ENCODE results near the gene GAB2.
A peak's percentile ranks its signal among the peaks of the same experiment; 100 is the strongest.
"Not testable (repeated sequence)": the region's sequence is repeated elsewhere in the genome, so short reads cannot be mapped to it uniquely, and the experiment has no call there.

The GAB2 gene

GRCh38 chr11:78304201-78304600 is 113.4 kb downstream of the GAB2 start:
- no peak for DNase-seq

GRCh38 chr11:78300108-78300839 is 117.3 kb downstream of the GAB2 start:
- no peak for DNase-seq

DNA sequence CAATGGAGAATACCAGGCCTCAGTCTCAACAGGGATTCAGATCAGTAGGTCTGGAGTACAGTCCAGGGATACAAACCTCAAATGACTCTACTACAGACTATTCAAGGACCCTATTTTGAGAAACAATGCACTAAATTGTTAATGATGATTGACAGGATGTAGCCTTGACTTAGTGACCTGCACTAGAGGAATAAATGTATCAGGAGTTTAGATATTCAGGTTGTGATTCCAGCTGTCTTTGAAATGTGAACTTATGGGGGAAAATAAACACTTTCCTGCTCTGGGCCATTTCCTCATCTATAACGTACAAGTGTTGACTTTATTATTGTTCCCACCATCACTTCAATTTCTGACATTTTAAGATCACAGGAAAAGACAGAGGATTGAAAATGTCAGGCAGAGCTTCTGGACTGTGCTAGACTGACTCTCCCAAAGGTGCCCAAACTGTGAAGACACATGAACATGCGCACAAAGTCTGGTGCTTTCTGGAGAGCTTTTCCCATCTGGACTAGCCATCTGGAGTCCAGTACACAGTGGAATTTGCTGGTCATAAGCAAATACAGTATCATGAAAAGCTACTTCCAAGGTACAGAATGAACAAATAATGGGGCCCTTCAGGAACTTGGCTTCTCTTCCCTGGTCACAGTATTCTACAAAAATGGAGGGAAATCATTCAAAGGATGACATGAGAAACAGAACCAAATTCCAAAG is 118.5 kb downstream of the GAB2 start:
- DNase-seq = peak; percentile 61

- no peak for DNase-seq
These were observed 119.3 kb downstream of the GAB2 start for GRCh38 chr11:78298291-78298771.

GRCh38 chr11:78295991-78296930 is 121.4 kb downstream of the GAB2 start:
- DNase-seq = peak; percentile 95

- peak; percentile 44 for DNase-seq
These were observed 122.3 kb downstream of the GAB2 start for GRCh38 chr11:78295347-78295746.

DNA sequence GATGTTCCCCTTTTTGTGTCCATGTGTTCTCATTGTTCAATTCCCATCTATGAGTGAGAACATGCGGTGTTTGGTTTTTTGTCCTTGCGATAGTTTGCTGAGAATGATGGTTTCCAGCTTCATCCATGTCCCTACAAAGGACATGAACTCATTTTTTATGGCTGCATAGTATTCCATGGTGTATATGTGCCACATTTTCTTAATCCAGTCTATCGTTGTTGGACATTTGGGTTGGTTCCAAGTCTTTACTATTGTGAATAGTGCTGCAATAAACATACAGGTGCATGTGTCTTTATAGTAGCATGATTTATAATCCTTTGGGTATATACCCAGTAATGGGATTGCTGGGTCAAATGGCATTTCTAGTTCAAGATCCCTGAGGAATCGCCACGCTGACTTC is 123.5 kb downstream of the GAB2 start:
- not testable (repeated sequence) for DNase-seq

- DNase-seq = no peak
These were observed 124.1 kb downstream of the GAB2 start for GRCh38 chr11:78293536-78293935.

- peak; percentile 31 for DNase-seq
These were observed 125.4 kb downstream of the GAB2 start for GRCh38 chr11:78292109-78292803.

GRCh38 chr11:78291503-78292108 is 126.0 kb downstream of the GAB2 start:
- DNase-seq = no peak

DNA sequence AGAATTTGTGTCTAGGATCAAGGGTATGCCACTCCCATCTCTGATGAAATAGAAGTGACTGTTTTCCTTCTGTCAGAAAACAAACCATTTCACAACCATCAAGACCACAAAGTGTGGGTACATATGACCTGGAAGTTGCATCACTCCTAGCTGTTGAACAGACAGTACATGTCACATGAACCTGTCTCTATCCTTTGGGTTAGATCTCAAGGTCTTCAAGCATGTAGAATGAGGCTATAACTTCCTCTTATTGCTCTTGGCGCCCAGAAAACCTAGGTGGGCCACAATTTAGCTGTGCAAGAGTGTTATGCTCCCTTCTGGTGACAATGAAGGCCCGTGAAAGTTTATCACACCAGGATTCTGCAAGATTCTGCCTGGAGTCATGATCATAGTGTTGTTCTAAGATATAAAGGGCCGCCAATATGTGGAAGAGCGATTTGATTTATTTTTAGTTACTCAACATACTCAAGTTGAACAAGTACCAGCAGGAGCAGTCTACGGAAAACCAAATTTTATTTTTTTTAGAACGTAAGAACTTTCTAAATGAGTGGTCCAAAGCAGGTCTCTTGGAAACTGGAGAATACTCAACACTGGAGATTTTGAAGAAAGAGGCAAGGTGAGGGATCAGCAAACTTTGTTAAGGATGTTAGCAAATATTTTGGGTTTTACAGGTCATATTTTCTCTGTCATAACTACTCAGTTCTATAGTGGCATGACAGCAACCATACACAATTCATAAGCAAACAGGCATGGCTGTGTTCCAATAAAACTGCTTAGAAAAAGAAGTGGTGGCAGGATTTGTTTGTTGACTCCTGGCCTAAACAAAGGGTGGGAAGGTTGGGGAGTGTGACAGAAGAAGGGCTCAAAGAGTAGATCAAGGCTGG is 127.1 kb downstream of the GAB2 start:
- DNase-seq = peak; percentile 32

DNA sequence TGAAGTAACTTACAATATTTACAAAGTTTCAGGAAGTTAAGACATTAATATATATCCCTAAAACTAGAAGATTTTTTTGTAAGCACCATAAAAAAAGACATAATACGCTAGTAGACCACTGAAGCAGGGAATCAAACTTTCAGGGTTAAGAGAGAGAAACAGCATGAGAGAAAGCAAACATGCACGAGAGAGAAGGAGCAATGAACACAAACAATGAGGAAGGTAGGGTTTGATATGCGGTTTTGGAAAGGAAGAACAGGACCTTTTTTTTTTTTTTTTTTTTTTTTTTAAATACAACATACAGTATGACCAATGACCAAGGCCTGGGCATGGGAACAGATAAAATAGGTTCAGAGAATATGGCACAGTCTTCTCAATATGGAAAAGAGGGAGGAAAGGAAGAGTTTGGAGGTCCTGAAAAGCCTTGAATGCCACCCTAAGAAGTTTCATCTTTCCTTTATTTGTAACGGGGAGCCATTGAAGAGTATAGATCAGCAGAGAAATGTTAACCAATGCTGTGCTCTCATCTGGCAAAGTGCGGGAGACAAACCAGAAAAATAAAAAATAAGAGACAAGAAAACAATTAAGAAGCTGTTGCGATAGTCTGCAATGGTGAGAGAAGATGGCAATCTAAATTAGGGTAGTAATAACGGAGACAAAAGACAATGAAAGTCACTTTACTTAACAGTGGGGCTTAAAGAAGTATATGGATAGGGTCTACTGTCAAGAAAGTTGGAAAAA is 127.9 kb downstream of the GAB2 start:
- DNase-seq = no peak

DNA sequence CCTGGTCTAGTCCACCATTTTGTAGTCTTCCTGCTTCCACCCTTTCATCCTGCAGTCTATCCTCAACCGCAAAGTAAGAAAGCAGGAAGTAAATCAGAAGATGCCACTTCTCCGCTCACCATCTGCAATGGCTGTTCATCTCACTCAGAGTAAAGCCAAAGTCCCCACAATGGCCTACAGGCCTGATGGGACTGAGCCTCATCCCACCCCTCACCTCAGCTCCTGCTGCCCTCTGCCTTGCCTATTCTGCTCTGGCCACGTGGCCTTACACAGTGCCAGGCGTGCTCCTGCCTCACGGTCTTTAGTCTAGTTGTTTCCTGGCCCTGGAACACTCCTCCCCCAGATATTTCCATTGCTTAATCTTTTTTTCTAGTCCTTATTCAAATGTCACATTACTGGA is 133.4 kb downstream of the GAB2 start:
- DNase-seq = no peak

DNA sequence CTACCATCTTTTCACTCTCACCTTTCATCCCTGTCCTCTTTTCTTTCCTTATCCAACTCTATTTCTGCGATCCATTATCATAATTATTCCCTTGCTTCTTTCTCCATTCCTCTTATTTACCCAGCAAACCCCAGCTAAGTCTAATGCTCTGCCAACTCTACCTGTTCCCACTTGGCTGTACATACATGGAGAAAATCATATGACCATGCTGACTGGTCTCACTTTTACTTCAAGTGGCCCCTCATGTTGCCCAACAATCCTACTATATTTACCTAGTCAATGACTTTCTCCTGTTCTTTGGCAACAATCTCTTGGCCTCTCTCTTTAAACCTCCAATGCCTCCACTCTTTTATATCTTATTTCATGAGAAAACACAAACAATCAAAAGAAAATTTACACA is 134.8 kb downstream of the GAB2 start:
- DNase-seq = no peak

DNA sequence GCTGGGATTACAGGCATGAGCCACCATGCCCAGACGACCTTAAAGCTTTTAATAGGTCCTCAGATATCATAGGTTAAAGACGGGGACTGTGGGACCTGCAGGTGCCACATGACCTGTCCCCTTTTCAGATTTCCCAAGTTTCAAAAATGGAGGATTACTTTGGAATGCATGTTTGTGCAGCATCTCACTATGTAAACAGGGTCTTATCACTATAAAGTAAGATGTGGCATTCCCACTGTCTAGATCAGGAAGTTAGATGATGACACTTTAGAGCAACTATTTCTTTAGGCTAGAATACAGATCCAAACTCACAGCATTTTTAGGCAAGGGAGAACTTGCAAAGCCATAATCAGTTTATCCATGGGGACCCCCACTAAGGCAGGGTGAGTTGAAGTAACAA is 136.1 kb downstream of the GAB2 start:
- no peak for DNase-seq

DNA sequence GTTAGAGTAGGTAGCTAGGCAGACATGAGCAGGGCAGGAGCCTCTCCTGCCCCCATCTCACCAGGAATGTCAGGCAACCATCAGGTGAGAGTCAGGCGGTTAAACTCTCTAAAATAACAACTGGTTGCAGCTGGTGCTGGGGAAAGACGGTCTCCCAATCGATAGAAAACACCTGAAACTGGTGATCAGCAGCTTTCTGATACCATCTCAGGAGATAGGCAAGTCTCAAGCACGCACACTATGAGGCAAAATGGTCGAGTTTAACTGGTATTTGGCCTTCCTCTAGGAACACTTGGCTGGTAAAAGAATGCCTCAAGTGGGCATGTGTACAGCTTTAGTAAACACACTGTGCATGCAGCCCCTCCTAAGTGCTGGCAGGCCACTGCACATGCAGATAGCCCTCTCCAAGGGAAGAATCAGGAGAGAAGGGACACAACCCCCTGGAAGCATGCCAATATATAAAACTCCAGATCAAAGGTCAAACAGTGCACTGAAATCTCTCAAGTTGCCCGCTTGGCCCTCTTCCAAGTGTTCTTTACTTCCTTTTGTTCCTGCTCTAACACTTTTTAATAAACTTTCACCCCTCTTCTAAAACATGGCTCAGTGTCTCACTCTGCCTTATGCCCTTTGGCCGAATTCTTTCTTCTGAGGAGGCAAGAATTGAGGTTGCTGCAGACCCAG is 140.2 kb downstream of the GAB2 start:
- DNase-seq = peak; percentile 80

DNA sequence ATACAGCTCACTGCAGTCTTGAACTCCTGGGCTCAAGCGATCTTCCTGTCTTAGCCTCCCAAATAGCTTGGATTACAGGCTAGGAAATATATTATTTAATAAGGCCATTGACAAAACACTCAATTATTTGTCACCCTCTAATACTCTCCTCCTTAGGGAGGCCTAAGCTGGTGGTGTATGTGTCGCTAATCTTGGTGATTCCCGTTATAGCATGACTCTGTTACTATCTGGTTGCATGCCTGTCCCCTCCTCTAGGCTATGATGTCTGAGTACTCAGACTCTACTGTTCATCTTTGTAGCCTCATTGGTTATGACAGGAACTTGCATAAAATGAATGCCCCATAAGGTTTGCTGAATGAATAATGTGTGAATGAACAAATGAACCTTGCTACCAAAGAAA is 141.3 kb downstream of the GAB2 start:
- DNase-seq = no peak

GRCh38 chr11:78274739-78275138 is 142.9 kb downstream of the GAB2 start:
- DNase-seq = no peak

DNA sequence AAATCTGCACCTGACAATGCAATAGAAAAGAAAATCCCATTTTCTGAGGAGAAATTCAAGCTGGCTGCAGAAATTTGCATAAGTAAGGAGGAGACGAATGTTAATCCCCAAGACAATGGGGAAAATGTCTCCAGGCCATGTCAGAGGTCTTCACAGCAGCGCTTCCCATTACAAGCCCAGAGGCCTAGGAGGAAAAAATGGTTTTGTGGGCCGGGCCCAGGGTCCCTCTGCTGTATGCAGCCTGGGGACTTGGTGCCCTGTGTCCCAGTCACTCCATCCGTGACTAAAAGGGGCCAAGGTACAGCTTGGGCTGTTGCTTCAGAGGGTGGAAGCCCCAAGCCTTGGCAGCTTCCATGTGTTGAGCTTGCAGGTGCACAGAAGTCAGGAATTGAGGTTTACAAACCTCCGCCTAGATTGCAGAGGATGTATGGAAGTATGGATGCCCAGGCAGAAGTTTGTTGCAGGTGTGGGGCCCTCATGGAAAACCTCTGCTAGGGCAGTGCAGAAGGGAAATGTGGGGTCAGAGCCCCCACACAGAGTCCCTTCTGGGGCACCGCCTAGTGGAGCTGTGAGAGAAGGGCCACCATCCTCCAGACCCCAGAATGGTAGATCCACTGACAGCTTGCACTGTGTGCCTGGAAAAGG is 144.9 kb downstream of the GAB2 start:
- DNase-seq = not testable (repeated sequence)
